Thoracic aorta (tissue), 2 donors: ENCODE results near the gene ZDHHC4. TPM values are rescaled to one million over a fixed set of nuclear protein-coding genes. Genes with fewer than 3 reads are reported as not detected.

Experiments used
- ATAC-seq: fragments of 150-250 bp; one replicate; pipeline ENCODE4 v1.8.0; 2017; ENCODE audit warnings: low read depth; ENCODE audit not compliant: insufficient number of reproducible peaks, low FRiP score
- DNase-seq: peaks from one replicate; pipeline ENCODE4 v3.0.0-alpha.2; 2020; ENCODE audit warnings: low spot score
- H3K27ac ChIP-seq, 2 donors: fragments of 200-600 bp; sonication (generic); 1 replicate in 1 of 2; 2 replicates in 1 of 2; pipeline ENCODE4 v1.5.1; 2016; ENCODE audit warnings: mild to moderate bottlenecking in 2 of 2, moderate library complexity in 2 of 2
- H3K27me3 ChIP-seq: fragments of 200-600 bp; sonication (generic); replicated peaks from 2 replicates; pipeline ENCODE4 v1.6.0; 2016; ENCODE audit warnings: mild to moderate bottlenecking; ENCODE audit not compliant: insufficient read depth
- H3K36me3 ChIP-seq: fragments of 200-600 bp; sonication (generic); one replicate; pipeline ENCODE4 v1.5.1; 2016
- H3K4me1 ChIP-seq, 2 donors: fragments of 200-600 bp; sonication (generic); 1 replicate in 1 of 2; 2 replicates in 1 of 2; pipeline versions ENCODE4 v1.5.1 to v1.6.0; 2016; ENCODE audit warnings: low read depth in 2 of 2, mild to moderate bottlenecking in 1 of 2; ENCODE audit not compliant: control insufficient read depth in 1 of 2
- H3K4me3 ChIP-seq: fragments of 200-600 bp; sonication (generic); 2 replicates; pipeline ENCODE4 v1.5.1; 2016; ENCODE audit warnings: mild to moderate bottlenecking
- H3K9me3 ChIP-seq: fragments of 200-600 bp; sonication (generic); 2 replicates; pipeline ENCODE4 v1.5.1; 2016
- CTCF ChIP-seq: fragments of 200-600 bp; sonication (generic); IDR thresholded peaks from one replicate; pipeline ENCODE4 v1.5.1; 2019; ENCODE audit warnings: antibody characterized with exemption
- total RNA-seq, 2 donors: library from RNA; depleted of rRNA; stranded (reverse); fragments of >200 nt; gene quantifications; one replicate each; pipeline versions ENCODE4 v1.1.0 to v1.2.3, GENCODE V29; 2016

The ZDHHC4 gene
- total RNA-seq, 2 donors from 2014 or later, result 35.3 to 101 TPM

- Histone ChIP-seq H3K9me3 (no peaks in the 10 kb centered on the region), H3K27me3 (no peaks in the 10 kb centered on the region), H3K27ac (no peak overlapping the region), H3K36me3 (no peaks in the 10 kb centered on the region), H3K4me3 (no peak overlapping the region), H3K4me1 (no peaks in the 10 kb centered on the region)
- ATAC-seq (no peak), DNase-seq (no peak)
- no peak for TF ChIP-seq CTCF
Measured at GRCh38 chr7:6542368-6542767, 34.9 kb upstream of the ZDHHC4 start.

- no peak overlapping the region for H3K27ac ChIP-seq
- no peaks in the 10 kb centered on the region for H3K4me1 ChIP-seq
- DNase-seq (no peak), ATAC-seq (no peak)
- no peaks in the 10 kb centered on the region for H3K9me3 ChIP-seq
- no peaks in the 10 kb centered on the region for H3K27me3 ChIP-seq
- H3K4me3 ChIP-seq, result no peak overlapping the region
- H3K36me3 ChIP-seq, result no peaks in the 10 kb centered on the region
- no peak for TF ChIP-seq CTCF
Measured at GRCh38 chr7:6545398-6546126, 31.7 kb upstream of the ZDHHC4 start.

GRCh38 chr7:6546498-6547251 is 30.6 kb upstream of the ZDHHC4 start:
- Histone ChIP-seq H3K9me3 (no peaks in the 10 kb centered on the region), H3K4me3 (no peak overlapping the region), H3K36me3 (no peaks in the 10 kb centered on the region), H3K27me3 (no peaks in the 10 kb centered on the region), H3K4me1 (no peaks in the 10 kb centered on the region), H3K27ac (no peak overlapping the region)
- DNase-seq (no peak), ATAC-seq (no peak)
- TF ChIP-seq CTCF, result no peak

GRCh38 chr7:6547400-6547799 is 29.9 kb upstream of the ZDHHC4 start:
- no peaks in the 10 kb centered on the region for H3K9me3 ChIP-seq
- H3K36me3 ChIP-seq, result no peaks in the 10 kb centered on the region
- no peak overlapping the region for H3K4me3 ChIP-seq
- no peak overlapping the region for H3K27ac ChIP-seq
- H3K27me3 ChIP-seq, result no peaks in the 10 kb centered on the region
- no peak for TF ChIP-seq CTCF
- DNase-seq (no peak), ATAC-seq (no peak)
- no peaks in the 10 kb centered on the region for H3K4me1 ChIP-seq

- no peak within 1 kb of the TSS for H3K4me3 ChIP-seq
- no peaks in the 10 kb centered on the region for H3K27me3 ChIP-seq
- no peak within 1 kb of the TSS for H3K27ac ChIP-seq
- DNase-seq (no peak), ATAC-seq (no peak)
- no peak for TF ChIP-seq CTCF
- no peaks in the 10 kb centered on the region for H3K36me3 ChIP-seq
- H3K4me1 ChIP-seq, result no peaks in the 10 kb centered on the region
- H3K9me3 ChIP-seq, result no peaks in the 10 kb centered on the region
Measured at GRCh38 chr7:6551016-6551511, 26.2 kb upstream of the ZDHHC4 start, which contains the start of gene GRID2IP. Gene GRID2IP, minus strand, starts transcription at chr7:6551461. Its CDS starts 25 bp downstream, at chr7:6551436.
